DMS153 treated with DMSO at 0.1 percent for 48 hours (cell line): ENCODE results near the gene ADAMTS7.
"Not testable (repeated sequence)": the region's sequence is repeated elsewhere in the genome, so short reads cannot be mapped to it uniquely, and the experiment has no call there.

ENCODE experiments used
- DNase-seq: peaks from one replicate; lab custom pipeline; 2025; ENCODE audit not compliant: unreplicated experiment; lab: John Stamatoyannopoulos, UW

The ADAMTS7 gene

DNA sequence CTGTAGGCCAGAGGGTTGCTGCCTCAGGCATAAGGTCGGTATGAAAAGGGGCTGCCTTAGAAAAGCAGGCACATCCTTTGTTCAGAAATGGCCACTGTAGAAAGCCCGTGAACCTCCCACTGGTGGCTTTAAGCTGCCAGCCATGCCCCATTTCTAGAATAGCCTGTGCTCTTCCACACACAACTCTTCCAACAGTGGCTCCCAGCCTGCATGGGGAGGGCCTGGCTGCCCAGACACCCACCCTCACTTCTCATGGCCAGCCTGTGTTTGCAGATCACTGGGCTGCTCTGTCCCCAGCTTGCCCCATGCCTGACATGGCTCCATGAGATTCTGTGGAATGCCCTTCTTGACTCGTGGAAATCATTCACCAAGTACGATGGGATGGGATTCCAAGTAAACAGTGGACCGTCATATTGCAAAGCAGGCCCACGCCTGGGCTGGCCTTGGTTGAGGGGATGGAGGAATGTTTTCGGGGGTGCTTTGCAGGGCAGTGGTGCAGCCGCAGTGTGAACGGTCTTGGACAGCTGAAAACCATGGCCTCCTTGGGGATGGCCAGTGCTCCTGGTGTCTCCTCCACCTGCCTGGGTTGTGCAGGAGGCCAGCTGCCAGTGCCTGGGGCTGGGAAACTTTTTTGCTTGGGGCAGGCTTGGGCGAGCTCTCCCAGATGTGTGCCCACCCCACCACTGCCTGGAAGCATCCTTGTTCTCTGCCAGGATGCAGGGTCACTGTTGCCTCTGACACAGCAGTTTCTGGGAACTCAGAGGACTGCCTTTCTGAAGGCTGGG, 57.3 kb downstream of the ADAMTS7 start:
- DNase-seq = not testable (repeated sequence)

DNA sequence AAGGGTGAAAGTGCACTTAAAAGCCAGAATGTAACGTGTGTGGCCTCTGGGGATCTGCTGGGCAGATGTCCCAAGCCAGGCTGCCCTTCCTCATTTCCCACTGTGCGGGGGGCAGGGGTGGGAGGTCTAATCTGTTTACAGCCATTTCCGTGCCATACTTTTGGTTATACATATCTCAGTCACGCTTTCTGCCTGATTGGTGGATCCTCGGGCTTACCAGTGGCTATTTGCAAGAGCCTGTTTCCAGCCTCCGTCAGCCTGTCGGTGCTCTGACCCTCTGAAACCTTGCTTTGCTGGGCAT, 58.0 kb downstream of the ADAMTS7 start:
- not testable (repeated sequence) for DNase-seq

DNA sequence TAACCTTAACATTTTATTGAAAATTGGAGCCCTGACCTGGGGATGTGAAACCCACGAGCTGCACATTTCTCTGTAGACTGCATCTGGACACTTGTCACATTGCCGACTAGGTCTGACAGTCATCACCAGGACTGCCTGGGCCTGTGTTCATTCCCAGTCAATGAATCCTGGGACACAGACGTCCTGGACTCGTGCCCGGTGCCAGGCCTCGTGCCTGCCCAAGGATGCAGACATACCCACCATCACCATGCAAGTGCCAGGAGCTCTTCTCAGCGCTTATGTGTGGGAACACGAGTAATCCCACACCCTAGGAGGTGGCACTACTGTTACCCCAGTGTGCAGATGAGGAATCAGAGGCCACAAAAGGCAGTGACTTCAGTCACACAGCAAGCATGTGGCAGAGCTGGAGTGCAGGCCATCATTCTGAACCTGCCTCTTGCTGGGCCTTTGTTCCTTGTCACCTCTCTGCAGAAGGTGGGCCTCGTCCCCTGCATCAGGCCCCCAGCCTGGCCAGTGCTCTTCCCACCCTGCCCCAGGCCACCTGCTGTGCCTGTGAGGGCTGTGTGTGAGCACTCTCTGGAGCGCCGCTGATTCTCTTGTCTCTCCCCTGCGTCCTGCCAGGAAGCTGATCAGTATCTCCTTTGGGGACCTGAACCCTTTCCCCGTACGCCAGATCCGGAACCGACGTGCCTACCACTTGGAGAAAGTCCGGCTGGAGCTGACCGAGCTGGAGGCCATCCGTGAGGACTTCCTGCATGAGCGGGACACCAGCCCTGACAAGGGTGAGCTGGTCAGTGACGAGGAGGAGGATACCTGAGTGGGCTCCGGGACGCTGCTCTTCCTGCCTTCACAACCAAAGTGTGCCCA, 58.5 kb downstream of the ADAMTS7 start:
- no peak for DNase-seq

DNA sequence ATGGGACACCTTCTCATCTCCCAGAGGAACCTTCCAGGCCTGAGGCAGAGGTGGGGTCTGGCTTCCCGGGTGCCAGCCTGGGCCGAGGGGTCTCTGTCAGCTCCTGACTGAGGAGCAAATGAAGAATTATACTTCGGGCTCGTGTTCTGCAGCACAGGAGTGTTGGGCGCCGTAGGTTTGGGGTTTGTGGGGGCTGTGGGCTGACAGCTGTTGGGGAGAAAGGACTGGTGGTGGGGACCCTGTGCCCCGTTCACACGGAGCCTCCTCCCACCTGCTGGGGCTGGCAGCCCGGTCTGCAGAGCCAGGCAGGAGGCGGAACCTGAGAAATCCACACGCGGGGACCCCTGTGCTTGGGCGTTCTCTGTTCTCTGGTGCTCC, 59.7 kb downstream of the ADAMTS7 start:
- DNase-seq = no peak

DNA sequence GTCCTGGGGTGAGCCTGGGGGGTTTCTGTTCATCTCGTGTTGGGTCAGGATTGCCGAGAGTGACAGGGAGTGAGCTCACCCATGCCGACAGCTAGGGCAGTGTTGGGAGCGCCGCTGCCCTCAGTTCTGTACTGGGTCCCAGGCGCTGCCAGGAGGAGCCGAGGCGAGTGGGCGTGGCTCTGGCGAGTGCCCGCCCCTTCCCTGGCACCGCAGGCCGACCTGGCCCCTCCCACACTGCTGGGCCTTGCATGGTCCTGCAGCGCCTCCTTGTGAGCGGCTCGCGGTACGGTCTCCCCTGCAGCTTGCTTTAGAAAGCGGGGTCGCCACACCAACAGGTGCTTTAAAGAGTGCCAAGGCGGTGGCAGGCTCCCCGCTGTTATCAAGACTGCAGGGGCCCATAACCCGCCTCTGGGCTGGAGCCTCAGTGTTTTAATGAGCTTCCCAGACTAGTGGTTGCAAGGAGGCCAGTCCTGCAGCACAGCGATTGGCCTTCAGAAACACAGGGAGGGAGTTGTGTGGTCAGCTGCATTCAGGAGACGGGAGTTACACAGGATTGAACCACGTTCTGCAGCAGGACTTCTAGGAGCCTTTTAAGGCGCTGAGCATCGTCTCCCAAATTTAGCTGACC, 60.2 kb downstream of the ADAMTS7 start:
- not testable (repeated sequence) for DNase-seq

DNA sequence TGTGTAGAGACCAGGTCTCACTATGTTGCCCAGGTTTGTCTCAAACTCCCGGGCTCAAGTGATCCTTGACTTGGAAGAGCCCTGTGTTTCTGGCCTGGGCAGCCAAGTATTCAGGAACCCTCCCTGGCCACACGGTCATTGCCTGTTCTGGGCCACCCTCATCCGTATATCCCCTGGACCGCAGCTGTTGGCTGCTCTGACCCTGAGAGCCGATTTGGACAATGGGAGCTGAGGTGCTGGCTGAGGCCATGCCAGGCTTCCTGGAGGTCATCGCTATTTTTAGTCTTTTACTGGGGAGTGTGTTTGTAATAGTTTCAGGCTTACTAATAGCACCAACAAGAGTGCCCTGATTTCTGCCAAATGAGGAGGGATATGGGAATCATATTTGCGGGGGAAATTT, 60.7 kb downstream of the ADAMTS7 start:
- DNase-seq = no peak

DNA sequence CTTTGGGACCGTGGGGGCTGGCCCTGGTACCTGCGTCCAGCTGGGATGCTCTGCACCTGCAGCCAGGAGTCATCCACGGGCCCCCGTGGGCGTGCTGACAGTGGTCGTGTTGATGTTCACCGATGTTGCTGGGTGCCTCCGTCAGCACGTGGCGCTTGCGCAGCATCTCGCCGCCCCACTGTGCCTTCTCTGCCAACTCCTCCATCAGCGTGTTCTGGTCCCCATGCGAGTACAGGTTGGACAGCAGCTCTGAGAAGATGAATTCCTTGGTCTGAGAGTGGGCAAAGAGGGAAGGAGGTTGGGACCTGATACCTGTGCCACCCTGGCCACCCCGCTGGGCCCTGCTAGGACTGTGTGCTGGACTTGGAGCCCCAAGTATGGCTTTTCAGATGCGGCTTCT, 61.4 kb downstream of the ADAMTS7 start:
- DNase-seq = no peak

DNA sequence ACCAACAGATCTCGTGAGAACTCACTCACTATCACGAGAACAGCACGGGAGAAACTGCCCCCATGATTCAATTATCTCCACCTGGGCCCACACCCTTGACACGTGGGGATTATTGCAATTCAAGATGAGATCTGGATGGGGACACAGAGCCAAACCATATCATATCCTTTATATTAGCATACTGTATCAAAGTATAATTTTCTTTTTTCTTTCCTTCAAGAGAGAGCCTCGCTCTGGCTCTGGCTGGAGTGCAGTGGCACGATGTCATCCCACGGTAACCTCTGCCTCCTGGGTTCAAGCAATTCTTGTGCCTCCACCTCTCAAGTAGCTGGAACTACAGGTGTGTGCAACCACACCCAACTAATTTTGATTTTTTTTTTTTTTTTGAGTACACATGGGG, 63.4 kb downstream of the ADAMTS7 start:
- DNase-seq = not testable (repeated sequence)

DNA sequence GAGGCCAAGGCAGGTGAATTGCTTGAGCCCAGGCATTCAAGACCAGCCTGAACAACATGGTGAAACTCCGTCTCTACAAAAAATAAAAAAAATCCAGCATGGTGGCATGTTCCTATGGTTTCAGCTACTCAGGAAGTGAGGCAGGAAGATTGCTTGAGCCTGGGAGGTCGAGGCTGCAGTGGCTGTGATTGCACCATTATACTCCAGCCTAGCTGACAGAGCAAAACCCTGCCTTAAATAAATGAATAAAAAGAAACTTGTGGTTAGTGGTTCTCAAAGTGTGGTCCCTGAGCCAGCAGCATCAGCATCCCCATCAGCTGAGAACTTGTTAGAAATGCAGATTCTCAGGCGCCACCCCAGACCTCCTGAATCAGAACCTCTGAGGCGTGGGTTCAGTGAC, 69.6 kb downstream of the ADAMTS7 start:
- not testable (repeated sequence) for DNase-seq

DNA sequence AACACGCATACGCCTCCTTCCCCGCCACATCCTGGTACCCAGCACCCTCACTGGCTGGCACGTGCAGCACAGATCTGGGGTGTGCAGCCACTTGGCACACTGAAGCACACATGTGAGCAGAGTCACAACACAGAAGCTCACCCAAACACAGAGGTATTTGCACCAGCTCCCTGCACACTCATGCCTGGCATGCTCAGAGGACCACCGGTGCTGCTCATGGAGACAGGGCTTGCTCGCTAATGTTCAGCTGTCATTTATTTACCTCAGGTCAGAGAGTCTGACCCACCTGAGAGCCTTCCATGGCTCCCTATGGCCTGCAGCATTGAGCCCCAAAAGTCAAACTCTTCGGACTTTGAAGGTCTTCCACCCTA, 70.4 kb downstream of the ADAMTS7 start:
- DNase-seq = no peak

DNA sequence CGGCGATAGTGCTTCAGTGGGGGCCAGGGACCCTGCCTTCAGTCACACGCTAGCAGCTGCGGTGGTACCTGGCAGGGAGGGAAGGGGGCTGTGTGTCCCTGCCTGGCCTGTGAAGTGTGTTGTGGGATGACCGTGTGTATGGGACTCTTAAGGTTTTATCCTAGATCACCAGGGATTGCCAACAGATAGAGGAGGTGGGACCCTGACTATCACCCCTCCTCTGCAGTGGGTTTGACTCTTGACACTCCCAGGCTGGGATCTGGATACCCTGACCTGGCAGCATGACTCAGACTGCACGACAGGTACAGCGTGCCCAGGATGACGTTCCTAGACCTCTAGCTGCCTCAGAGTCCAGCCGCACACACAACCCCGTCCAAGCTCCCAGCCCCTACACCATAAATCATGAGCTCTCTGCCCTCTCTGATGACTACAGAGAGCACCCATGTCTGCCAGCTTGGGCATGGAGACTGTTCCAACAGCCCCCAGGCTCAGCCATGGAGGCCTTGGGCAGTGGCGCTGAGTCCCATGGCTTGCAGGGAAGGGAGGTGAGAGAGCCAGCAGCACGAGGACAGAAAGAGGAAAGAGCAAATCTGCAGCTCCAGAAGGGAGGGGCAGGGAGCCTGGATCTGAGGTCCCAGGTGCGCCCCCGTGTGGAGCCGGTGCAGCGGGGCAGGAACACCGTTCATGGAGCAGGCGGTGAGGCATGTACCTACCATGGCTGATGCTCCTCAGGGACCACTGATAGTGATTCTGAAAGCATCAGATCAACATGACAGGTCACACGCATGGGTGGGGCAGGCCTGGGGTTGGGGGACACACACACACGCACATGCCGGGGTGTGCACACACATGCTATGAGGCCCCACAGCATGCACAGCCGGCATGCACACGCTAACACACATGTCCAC, 71.0 kb downstream of the ADAMTS7 start:
- DNase-seq = peak; percentile 12

DNA sequence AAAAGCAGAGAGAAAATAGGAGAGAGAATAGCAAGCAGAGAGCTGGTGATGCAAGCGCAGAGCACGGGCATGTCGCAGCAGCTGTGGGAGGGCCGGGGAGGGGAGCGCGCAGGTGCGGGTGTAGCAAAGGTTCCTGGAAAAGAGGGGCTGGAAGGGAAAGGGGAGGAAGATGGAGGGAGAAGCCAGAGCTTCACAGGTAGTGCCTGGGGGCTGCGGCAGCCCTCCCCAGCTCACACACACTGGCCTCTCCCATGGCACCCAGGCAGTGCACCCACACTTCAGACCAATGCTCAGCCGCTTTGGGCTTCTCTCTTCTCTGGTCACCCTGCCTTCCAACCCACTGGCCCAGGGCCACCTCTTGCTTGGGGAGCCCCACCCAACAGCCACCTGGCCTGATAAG, 72.1 kb downstream of the ADAMTS7 start:
- no peak for DNase-seq

DNA sequence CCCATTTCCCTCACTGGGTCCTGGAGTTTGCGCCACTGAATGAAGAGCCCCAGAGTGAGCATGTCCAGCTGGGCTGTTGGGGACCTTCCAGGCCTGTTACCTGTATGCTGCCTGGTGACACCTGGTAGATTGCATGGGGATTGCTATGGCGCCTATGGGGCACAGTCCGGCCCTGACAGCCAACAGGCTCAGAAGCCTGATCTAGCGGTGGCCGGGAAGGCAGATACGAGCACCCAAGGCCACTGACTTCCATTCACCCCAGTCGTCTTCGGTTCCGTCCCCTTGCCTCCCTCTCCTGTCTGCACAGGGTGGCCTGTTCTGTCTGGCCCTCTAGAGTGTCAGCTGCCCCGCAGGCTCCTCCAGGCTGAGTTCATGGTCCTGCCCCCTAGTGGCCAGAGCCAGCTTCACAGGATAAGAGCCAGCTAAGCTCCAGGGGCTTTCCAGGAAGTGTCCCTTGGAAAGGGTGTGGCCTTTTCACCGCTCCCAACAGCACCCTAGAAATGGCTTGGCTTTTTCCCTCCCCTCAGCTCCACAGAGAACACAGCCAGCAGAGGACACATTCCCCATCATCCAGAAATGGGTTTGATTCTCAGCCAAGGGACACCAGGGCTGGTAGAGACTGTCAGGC, 73.2 kb downstream of the ADAMTS7 start:
- DNase-seq = not testable (repeated sequence)

DNA sequence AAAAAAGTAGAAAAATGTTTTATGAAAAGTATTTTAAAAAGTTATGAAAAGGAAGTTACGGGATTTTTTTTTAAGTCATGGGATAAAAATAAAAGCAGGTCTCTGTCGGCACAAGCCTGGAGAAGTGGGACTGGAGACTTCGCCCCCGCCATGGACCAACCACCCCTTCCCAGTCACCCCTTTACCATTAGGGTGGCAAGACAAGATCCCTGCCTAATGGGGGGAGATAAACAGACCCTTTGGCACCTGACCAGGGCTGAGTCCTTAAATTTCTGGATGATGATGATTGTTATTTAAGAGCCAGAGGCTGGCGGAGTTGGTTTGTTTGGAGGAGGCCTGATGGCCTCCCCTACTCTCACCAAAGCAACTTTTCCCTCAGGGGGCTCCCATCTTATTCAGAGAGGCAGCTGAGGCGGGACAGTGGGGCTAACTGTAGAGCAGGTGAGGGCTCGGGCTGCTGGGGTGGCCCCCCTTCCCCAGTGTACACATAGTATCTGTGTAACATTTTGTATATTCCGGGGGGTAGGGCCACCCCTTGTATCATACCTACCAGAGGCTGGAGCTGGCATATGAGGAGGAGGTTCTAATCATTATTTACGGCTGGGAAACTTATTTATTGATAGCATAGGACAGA, 74.0 kb downstream of the ADAMTS7 start:
- no peak for DNase-seq

DNA sequence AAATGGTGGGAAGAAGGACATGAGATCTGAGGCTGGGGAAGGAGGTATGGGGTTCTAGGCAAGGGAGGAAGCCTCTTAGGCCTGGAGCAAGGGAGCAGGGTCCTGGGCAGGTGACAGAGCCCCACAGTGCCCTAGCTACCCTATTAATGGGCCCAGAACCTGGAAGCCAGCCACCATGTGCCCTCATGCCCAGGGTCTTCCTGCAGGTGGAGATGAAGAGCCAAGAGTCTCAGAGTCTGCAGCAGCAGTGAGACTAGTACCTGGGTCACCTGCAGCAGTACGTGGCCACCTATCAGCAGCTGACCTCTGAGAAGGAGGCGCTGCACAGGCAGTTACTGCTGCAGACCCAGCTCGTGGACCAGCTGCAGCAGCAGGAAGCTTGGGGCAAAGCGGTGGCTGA, 75.0 kb downstream of the ADAMTS7 start:
- not testable (repeated sequence) for DNase-seq

DNA sequence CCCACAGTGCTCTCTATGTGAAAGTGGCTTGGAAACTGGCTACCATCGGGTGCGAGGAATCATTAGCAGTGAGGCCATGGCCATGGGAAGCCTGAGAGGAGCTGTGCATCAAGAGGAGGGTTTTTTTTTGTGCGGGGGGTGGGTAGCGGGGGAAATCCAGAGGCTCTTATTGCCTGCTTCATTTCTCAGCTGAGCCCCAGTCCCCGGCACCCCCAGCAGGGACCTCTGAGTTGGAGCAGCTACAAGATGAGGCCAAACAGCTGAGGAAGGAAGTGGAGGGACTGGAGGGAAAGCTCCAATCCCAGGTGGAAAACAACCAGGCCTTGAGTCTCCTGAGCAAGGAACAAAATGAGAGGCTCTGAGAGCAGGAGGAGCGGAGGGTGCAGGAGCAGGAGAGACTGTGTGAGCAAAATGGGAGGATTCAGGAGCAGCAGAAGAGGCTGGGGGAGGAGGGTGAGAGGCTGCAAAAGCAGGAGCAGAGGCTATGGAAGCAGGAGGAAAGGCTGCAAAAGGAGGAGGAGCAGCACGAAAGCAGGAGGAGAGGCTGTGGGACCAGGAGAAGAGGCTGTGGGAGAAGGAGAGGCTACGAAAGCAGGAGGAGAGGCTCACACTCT, 76.7 kb downstream of the ADAMTS7 start:
- no peak for DNase-seq

DNA sequence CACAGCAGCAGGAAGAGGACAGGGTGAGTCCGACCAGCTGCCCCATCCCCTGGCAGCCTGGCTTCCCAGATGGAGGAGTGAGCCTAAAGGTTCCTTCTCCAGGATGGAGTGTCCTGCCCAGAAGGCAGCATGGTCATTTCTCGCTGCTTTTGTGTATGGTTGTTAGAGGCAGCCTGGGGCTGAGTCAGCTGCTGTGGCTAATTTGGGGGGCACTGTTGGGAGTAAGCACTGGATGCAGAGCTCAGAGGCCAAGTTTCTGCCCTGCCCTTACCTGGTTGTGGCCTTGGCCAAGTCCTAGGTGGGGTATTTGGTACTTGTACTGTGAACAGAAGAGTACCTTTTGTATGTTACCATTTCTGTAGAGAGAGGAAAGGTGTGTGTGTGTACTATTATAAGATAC, 78.6 kb downstream of the ADAMTS7 start:
- DNase-seq = no peak

DNA sequence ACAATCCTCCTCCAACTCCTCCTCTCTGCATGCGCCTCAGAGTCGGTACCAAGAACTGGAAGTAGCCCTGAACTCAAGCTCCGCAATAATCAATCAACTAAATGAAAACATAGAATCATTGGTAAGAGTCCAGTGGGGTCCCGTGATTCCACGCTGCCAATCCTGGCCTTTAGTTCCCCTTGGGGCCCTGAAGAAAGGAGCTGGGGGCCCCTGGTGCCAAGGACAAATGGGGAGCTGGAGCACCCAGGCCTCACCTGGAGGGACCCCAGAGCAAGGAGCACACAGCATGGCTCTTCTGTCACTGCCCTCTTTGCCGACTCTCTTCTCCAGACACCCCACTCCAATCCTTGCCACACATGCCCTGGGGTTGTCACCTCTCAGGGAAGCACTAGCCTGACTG, 80.3 kb downstream of the ADAMTS7 start:
- no peak for DNase-seq

DNA sequence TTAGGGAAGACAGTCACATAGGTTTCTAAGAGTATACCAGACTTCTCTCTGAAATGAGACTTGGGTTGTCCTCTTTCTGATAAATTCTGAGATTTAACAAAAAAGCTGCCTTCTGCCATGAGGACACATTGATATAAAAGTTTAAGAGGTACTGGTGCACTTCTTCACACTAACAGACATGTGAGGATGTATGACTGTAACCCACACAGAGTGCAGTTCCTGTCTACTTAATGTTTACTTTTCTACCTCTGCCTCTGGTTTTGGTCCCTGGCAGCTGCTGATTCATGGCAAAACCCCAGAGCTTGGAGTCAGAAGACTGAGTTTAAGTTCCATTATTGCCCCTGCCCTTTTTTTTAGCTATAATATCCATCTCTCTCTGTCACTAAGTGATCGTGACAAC, 82.8 kb downstream of the ADAMTS7 start:
- not testable (repeated sequence) for DNase-seq

DNA sequence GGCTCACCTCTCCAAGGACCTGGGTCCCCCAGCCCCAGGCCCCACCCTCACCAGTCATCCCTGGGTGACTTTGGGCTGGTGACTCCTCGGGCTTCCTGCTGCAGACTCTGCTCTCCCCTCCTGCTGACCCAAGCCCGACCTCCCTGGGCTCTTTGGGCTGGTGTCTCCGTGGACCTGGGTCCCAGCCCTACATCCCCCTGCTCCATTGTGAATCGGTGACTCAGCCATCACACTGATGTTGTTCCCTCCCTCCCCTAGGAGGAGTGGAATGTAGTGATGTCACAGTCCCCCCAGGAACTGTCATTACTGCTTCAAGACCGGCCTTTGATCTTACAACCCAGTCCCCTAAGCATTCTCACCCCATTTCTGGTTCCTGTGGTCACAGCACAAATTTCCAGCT, 83.7 kb downstream of the ADAMTS7 start:
- no peak for DNase-seq
